GM19438 (cell line): ENCODE data around the gene NAPSA.

ENCODE experiments used
- ATAC-seq: cut with Tn5 transposase; IDR thresholded peaks from one replicate; pipeline ENCODE4 v1.9.1; 2021; ENCODE audit warnings: low read depth; ENCODE audit not compliant: unreplicated experiment

The NAPSA gene

GRCh38 chr19:50320051-50320450, 45.4 kb downstream of the NAPSA start:
- no peak for ATAC-seq

GRCh38 chr19:50319156-50319555, 46.3 kb downstream of the NAPSA start:
- ATAC-seq, result no peak

GRCh38 chr19:50318438-50318837, 47.0 kb downstream of the NAPSA start:
- ATAC-seq, result no peak

GRCh38 chr19:50317115-50317514, 48.3 kb downstream of the NAPSA start:
- no peak for ATAC-seq

GRCh38 chr19:50315773-50316448, 49.5 kb downstream of the NAPSA start:
- no peak for ATAC-seq

- ATAC-seq, result no peak
Observed at GRCh38 chr19:50314724-50315708, 50.4 kb downstream of the NAPSA start.

GRCh38 chr19:50313812-50314536, 51.5 kb downstream of the NAPSA start:
- ATAC-seq, result no peak

- ATAC-seq, result no peak
Observed at GRCh38 chr19:50312967-50313811, 52.2 kb downstream of the NAPSA start.

- ATAC-seq, result no peak
Observed at GRCh38 chr19:50311723-50312635, 53.5 kb downstream of the NAPSA start.

- no peak for ATAC-seq
Observed at GRCh38 chr19:50310759-50311465, 54.5 kb downstream of the NAPSA start.

GRCh38 chr19:50309396-50310125, 55.9 kb downstream of the NAPSA start:
- no peak for ATAC-seq

- ATAC-seq, result no peak
Observed at GRCh38 chr19:50308991-50309390, 56.4 kb downstream of the NAPSA start.
